GM18499 (cell line): ENCODE results near the gene USP6.
"Not testable (repeated sequence)": the region's sequence is repeated elsewhere in the genome, so short reads cannot be mapped to it uniquely, and the experiment has no call there.

Experiments
- ATAC-seq: cut with Tn5 transposase; IDR thresholded peaks from one replicate; pipeline ENCODE4 v1.9.1; 2021; ENCODE audit warnings: moderate number of reproducible peaks; ENCODE audit not compliant: insufficient read depth, unreplicated experiment

USP6 gene

GRCh38 chr17:5115673-5116651 lies at the start of gene USP6:
USP6 (plus strand) TSS chr17:5116032; CDS start chr17:5130368, 14,336 bp downstream.
- no peak for ATAC-seq

DNA sequence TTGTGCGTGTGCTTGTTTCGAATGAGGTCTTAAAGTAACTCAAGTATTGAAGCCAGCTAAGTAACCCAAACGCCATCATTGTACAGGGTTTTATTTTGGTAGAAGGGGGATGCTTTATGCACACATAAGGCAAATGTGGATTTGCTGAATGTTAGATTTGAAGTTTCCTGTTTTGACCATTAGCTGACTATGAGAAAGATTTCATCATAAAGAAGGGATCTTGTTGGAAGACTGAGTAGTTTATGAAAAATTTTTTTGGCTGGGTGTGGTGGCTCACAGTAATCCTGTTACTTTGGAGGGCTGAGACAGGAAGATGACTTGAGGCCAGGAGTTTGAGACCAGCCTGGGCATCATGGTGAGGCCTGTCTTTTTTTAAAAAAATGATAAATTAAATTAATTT lies 47.6 kb upstream of the USP6 start:
- no peak for ATAC-seq

DNA sequence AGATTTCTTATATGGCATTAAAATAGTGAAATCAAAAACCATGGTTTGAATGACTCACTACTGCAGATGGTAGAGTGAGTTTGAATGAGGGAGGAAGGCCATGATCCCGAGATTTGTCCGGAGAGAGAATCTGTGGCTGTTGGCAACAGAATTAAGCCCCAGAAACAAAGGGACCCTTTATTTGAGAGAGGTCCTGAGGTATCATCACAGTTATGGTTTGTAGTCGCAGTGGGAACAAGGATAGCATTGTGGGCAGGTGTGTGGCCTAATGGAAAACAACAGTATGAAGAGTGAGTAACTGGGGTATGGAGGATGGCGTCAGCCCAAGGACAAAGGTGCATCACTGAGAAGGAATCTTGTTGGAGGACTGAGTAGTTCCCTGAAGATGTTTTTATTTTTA lies 46.1 kb upstream of the USP6 start:
- no peak for ATAC-seq

DNA sequence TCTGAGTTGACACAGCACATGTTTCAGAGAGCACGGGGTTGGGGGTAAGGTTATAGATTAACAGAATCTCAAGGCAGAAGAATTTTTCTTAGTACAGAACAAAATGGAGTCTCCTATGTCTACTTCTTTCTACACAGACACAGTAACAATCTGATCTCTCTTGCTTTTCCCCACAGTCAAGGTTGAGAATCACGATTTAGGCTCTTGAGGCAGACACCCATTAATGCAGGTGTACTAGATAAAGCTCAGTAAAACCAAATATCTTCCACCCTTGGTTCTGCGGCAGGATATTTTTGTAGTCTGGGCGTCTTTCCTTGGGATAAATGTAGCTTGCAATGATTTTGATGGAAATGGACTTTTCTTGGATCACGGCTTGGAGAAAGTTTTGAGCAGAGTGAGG lies 40.4 kb upstream of the USP6 start:
- ATAC-seq: not testable (repeated sequence)

- ATAC-seq: not testable (repeated sequence)
Observed at GRCh38 chr17:5077275-5077674, 38.6 kb upstream of the USP6 start.

DNA sequence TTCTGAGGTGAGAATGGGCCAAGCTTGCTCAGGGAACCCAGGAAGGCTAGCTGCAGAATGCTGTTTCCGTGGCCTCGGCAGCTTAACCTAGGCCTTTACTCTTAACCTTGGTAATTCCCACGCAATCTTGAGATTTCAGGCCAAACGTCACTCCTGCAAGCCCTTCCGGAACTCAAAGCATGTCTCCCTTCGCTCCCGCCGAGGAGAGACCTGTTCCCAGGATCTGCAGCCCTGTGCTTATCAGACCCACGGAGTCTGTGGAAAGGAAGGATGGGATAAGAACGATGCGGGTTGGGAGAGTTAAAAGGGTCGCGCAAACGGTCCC lies 38.1 kb upstream of the USP6 start:
- no peak for ATAC-seq

DNA sequence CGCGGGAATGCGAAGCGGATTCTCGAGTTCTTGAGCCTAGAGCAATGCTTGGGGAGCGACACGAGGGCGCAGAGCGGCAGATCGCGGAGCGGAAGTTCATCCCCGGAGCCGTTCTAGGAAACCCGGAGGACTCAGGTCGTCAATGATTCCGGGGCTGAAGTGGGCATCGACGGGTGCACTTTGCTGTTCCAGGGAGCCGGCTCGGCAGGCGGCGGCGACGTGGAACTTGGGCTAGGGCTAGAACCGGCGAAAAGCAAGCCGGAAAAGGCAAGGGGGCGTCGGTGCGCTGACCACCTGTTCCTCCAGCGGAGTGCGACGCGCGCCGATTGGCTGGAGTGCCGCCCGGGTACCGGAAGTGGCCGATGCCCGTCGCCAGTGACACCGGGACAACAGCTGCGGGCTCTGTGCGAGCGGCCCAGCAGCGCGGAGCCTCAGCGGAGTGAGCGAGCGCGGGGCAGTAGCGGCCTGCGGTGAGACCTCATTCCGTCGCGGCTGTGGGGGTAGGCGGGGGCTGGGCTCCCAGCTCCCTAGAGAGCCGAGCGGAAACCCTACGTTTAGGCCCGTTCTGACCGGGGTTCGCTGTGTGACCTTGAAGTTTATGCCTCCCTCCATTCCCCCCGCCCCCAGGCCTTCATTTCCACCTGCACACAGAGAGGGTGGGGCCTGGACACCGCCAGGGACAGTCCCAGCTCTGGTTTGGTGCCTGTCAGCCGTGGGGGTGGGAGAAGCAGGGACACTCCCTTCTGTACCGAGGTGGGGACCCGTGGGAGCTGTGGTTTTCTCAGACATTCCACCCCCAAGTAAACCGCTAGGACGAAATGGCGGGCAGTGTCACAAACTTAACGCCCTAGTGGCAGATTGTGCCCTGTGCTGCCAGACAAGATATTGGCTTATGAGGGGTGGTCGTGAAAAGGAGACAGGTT lies 37.5 kb upstream of the USP6 start, which contains the start of gene ZFP3:
TSS of gene ZFP3 (plus strand) at position 362 of the 923 bp plus-strand sequence. CDS start 13,038 bp downstream, outside the sequence.
- no peak for ATAC-seq

DNA sequence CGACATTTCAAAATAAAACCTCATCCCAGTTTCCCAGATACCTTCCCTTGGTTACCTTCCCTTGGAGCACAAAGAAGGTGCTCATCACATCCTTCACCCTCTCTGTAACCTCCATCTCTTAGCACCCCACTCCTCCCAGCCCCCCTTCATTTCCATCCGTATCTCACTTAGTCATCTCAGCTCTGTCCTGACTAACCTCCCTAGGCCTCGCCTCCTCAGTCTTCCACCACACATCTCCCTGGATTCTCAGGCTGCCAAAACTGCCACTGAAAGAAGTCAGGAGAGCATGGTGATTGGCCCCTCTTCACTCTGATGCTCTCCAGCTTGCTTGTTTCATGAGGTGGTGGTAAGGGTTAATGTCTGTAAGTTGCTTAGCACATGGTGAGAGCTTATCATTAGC lies 35.2 kb upstream of the USP6 start:
- ATAC-seq: no peak

GRCh38 chr17:5092218-5093010 lies 23.4 kb upstream of the USP6 start:
- ATAC-seq: no peak

DNA sequence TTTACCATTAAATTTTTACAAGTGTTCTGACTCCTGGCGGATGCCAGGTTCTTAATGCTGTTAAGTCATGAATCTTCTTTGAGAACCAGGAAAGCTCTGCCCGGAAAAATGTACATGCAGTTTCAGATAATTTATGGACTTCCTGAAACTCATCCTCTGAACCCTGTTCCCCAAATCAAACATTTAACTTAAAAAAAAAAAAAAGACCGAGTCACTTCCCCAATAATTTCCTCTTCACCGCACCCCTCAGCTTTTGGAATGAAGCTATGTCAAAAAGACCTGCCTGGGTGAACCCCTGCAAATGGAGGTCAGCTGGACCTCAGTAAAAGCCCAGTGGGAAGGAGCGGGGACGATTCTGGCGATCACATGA lies 19.1 kb upstream of the USP6 start:
- ATAC-seq: no peak

DNA sequence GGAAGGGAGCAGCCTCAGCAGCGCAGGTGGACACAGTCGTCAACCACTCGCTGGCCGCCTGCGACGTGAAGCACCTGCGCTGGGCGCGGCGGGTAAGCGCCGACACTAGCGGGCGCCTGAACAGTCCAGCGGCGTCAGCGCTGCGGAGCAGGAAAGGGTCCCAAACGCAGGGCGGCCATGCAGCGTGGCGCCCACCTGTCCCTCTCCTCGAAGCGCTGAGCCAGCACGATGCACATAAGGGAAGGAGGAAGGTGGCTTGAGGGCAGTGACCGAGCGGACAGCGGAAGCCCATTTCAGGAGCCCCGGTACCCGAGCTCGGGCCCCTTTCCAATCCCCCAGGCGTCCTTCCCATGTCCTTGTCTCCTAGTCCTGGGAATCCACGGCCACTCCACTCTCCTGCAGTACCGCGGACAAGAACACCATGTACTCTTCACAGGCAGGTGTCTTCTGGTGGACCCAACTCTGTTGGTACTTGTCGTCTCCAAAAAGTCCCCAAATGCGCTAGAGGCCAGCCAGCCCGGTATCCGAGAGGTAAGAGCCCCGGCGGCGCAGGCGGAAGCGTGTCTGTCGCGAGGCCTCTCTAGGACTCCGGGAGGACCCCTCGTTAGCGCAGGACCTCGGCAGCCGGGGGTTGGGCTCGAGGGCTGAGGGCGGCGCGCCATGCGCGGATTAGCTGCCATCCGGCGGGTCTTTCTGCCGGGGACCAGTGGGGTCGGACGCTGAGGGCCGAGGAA lies 18.6 kb upstream of the USP6 start:
- no peak for ATAC-seq

- no peak for ATAC-seq
Observed at GRCh38 chr17:5099271-5099670, 16.6 kb upstream of the USP6 start.

- no peak for ATAC-seq
Observed at GRCh38 chr17:5100832-5101231, 15.0 kb upstream of the USP6 start.

GRCh38 chr17:5110816-5111215 lies 5.0 kb upstream of the USP6 start:
- no peak for ATAC-seq

GRCh38 chr17:5111402-5112204 lies 4.2 kb upstream of the USP6 start, which contains the start of gene ZNF232:
ZNF232 (minus strand) TSS chr17:5111878; CDS start chr17:5111822, 56 bp downstream.
- ATAC-seq: peak; percentile 69

- ATAC-seq: no peak
Observed at GRCh38 chr17:5118219-5118618, 2.4 kb downstream of the USP6 start.

GRCh38 chr17:5120036-5120435 lies 4.2 kb downstream of the USP6 start:
- no peak for ATAC-seq

GRCh38 chr17:5120436-5121185 lies 4.8 kb downstream of the USP6 start:
- not testable (repeated sequence) for ATAC-seq
